ENCODE measurements around the gene SDF4. TPM values are rescaled to one million over a fixed set of nuclear protein-coding genes. Genes with fewer than 3 reads are reported as not detected.

Gene SDF4
- total RNA-seq, 4 donors from 2014 or later = 42.6 to 143 (median 87.8) TPM

GRCh38 chr1:1167841-1168450 is 63.9 kb downstream of the SDF4 start:
- no peak for TF ChIP-seq CTCF (IDR thresholded peaks at IDR 0.05; ENCODE audit: low read depth)

GRCh38 chr1:1167398-1167821 is 64.4 kb downstream of the SDF4 start:
- no peak for TF ChIP-seq CTCF (IDR thresholded peaks at IDR 0.05; ENCODE audit: low read depth)

Small RNA genes lying within 50 kb of the gene (small RNA-seq; reads per million reads assigned to genes)
- gene MIR200A (not detected), gene MIR200B (1.3 reads per million, percentile 13 among the genes with 10 or more reads in this experiment), gene MIR429 (not detected)

Other genes with a start within 250 kb of the SDF4 start
- under 1 TPM in 1 of 4 donors, not detected in 3; 0.94 TPM for gene PERM1, start 249.9 kb downstream of the SDF4 start, total RNA-seq
- 10 to 100 TPM in 1 of 4 donors, 1 to 10 TPM in 3; 6.4 to 12.8 (median 7.2) TPM for gene HES4, start 231.9 kb downstream of the SDF4 start, total RNA-seq
- 10 to 100 TPM; 20.0 to 73.3 (median 33.8) TPM for gene ISG15, start 218.5 kb downstream of the SDF4 start, total RNA-seq
- gene AGRN, start 211.9 kb downstream of the SDF4 start, total RNA-seq = 10 to 100 TPM in 2 of 4 donors, 1 to 10 TPM in 2; 3.8 to 13.2 (median 10.5) TPM
- gene RNF223, start 157.7 kb downstream of the SDF4 start, total RNA-seq = not detected
- 10 to 100 TPM in 1 of 4 donors, 1 to 10 TPM in 3; 3.7 to 14.7 (median 7.2) TPM for gene C1orf159, start 115.9 kb downstream of the SDF4 start, total RNA-seq
- under 1 TPM in 1 of 4 donors, not detected in 3; 0.19 TPM for gene TTLL10, start 58.1 kb downstream of the SDF4 start, total RNA-seq
- gene TNFRSF18, start 25.4 kb downstream of the SDF4 start, total RNA-seq = 1 to 10 TPM in 1 of 4 donors, under 1 TPM in 1, not detected in 2; 0.44 to 2.6 TPM
- 1 to 10 TPM in 2 of 4 donors, under 1 TPM in 1, not detected in 1; 0.68 to 4.7 (median 1.6) TPM for gene TNFRSF4, start 17.8 kb downstream of the SDF4 start, total RNA-seq
- 10 to 100 TPM in 1 of 4 donors, 1 to 10 TPM in 3; 7.2 to 13.9 (median 7.8) TPM for gene B3GALT6, start 236 bp upstream of the SDF4 start, total RNA-seq
- 1 to 10 TPM in 3 of 4 donors, not detected in 1; 1.1 to 2.3 (median 1.4) TPM for gene C1QTNF12, start 14.7 kb upstream of the SDF4 start, total RNA-seq
- gene UBE2J2, start 41.9 kb upstream of the SDF4 start, total RNA-seq = 10 to 100 TPM; 20.1 to 35.4 (median 33.5) TPM
- 1 to 10 TPM in 3 of 4 donors, under 1 TPM in 1; 0.82 to 4.1 (median 1.5) TPM for gene SCNN1D, start 48.4 kb upstream of the SDF4 start, total RNA-seq
- gene ACAP3, start 75.9 kb upstream of the SDF4 start, total RNA-seq = 10 to 100 TPM; 13.4 to 43.3 (median 18.8) TPM
- gene PUSL1, start 76.6 kb upstream of the SDF4 start, total RNA-seq = 10 to 100 TPM in 3 of 4 donors, 1 to 10 TPM in 1; 7.2 to 12.9 (median 10.9) TPM
- 100 to 1,000 TPM in 1 of 4 donors, 10 to 100 TPM in 3; 50.5 to 122 (median 60.6) TPM for gene INTS11, start 92.7 kb upstream of the SDF4 start, total RNA-seq
- gene CPTP, start 92.8 kb upstream of the SDF4 start, total RNA-seq = 10 to 100 TPM in 1 of 4 donors, 1 to 10 TPM in 3; 4.9 to 33.0 (median 9.4) TPM
- gene TAS1R3, start 99.3 kb upstream of the SDF4 start, total RNA-seq = under 1 TPM in 2 of 4 donors, not detected in 2; 0.22 to 0.75 TPM
- 10 to 100 TPM; 26.2 to 80.3 (median 39.5) TPM for gene DVL1, start 117.4 kb upstream of the SDF4 start, total RNA-seq
- 100 to 1,000 TPM in 3 of 4 donors, 10 to 100 TPM in 1; 48.8 to 226 (median 163) TPM for gene MXRA8, start 126.6 kb upstream of the SDF4 start, total RNA-seq
- 100 to 1,000 TPM in 1 of 4 donors, 10 to 100 TPM in 3; 53.6 to 153 (median 83.5) TPM for gene AURKAIP1, start 143.2 kb upstream of the SDF4 start, total RNA-seq
- 100 to 1,000 TPM; 146 to 268 (median 194) TPM for gene CCNL2, start 167.3 kb upstream of the SDF4 start, total RNA-seq
- gene MRPL20, start 175.3 kb upstream of the SDF4 start, total RNA-seq = 100 to 1,000 TPM in 3 of 4 donors, 10 to 100 TPM in 1; 87.9 to 222 (median 116) TPM
- 10 to 100 TPM in 2 of 4 donors, 1 to 10 TPM in 2; 4.1 to 15.4 (median 8.7) TPM for gene ANKRD65, start 189.3 kb upstream of the SDF4 start, total RNA-seq
- gene VWA1, start 203.7 kb upstream of the SDF4 start, total RNA-seq = 10 to 100 TPM in 2 of 4 donors, 1 to 10 TPM in 2; 6.0 to 21.3 (median 10.3) TPM
- under 1 TPM in 1 of 4 donors, not detected in 3; 0.19 TPM for gene ATAD3C, start 217.7 kb upstream of the SDF4 start, total RNA-seq
- 10 to 100 TPM in 2 of 4 donors, 1 to 10 TPM in 2; 5.4 to 23.6 (median 11.2) TPM for gene ATAD3B, start 239.8 kb upstream of the SDF4 start, total RNA-seq